GM12878 (cell line): ENCODE measurements around the gene ITPR2. TPM values are rescaled to one million over a fixed set of nuclear protein-coding genes. Genes with fewer than 3 reads are reported as not detected.

Source experiments
- ATF2 ChIP-seq: IDR thresholded peaks from 2 replicates; pipeline ENCODE4 v1.6.1; 2012; ENCODE audit warnings: low read length, inconsistent platforms
- CBX5 ChIP-seq: sonication (generic); IDR thresholded peaks from 2 replicates; pipeline ENCODE4 v1.6.1; 2016; ENCODE audit warnings: low read depth, moderate library complexity, mild to moderate bottlenecking, inconsistent platforms
- CHD4 ChIP-seq: fragments of 200-600 bp; sonication (generic); IDR thresholded peaks from 2 replicates; pipeline ENCODE4 v1.6.1; 2016; ENCODE audit warnings: mild to moderate bottlenecking
- EED ChIP-seq: sonication (generic); IDR thresholded peaks from 2 replicates; pipeline ENCODE4 v1.6.1; 2016; ENCODE audit warnings: antibody characterized with exemption, low read depth
- EP300 ChIP-seq, 2 experiments: fragments of 150-350 bp in 1 of 2; IDR thresholded peaks; 2 replicates each; pipeline ENCODE4 v1.6.1; 2011 to 2012; ENCODE audit warnings: low read depth in 2 of 2, low read length in 2 of 2, borderline replicate concordance in 1 of 2, improper control_type of control experiment in 1 of 2, inconsistent platforms in 1 of 2; ENCODE audit not compliant: control insufficient read depth in 1 of 2
- ESRRA ChIP-seq: IDR thresholded peaks from 2 replicates; pipeline ENCODE4 v1.6.1; 2012; ENCODE audit warnings: mild to moderate bottlenecking, low read length, improper control_type of control experiment
- FOXM1 ChIP-seq: IDR thresholded peaks from 2 replicates; pipeline ENCODE4 v1.6.1; 2012; ENCODE audit warnings: low read depth, mild to moderate bottlenecking, inconsistent platforms, low read length, moderate library complexity
- GABPA ChIP-seq: IDR thresholded peaks from 2 replicates; pipeline ENCODE4 v1.6.1; 2014; ENCODE audit warnings: antibody characterized with exemption, low read depth, mild to moderate bottlenecking, inconsistent platforms
- IKZF2 ChIP-seq, 2 experiments: fragments of 450-650 bp; IDR thresholded peaks; 2 replicates each; pipeline ENCODE4 v1.6.1; 2017; ENCODE audit warnings: mild to moderate bottlenecking in 2 of 2, moderate library complexity in 2 of 2
- JUNB ChIP-seq: IDR thresholded peaks from 2 replicates; pipeline ENCODE4 v1.6.1; 2016; ENCODE audit warnings: antibody characterized with exemption, mild to moderate bottlenecking
- KLF5 ChIP-seq: fragments of 450-650 bp; IDR thresholded peaks from 2 replicates; pipeline ENCODE4 v1.6.1; 2014; ENCODE audit warnings: mild to moderate bottlenecking; ENCODE audit not compliant: partially characterized antibody
- MTA2 ChIP-seq: fragments of 450-650 bp; IDR thresholded peaks from 2 replicates; pipeline ENCODE4 v1.6.1; 2016; ENCODE audit warnings: low read depth, mild to moderate bottlenecking, moderate library complexity
- NBN ChIP-seq: fragments of 450-650 bp; IDR thresholded peaks from 2 replicates; pipeline ENCODE4 v1.6.1; 2016
- NRF1 ChIP-seq: conservative IDR thresholded peaks from 2 replicates; pipeline ENCODE4 v1.6.1; 2011; ENCODE audit warnings: mild to moderate bottlenecking, low read depth, low read length, improper control_type of control experiment
- PAX8 ChIP-seq: fragments of 450-650 bp; IDR thresholded peaks from 2 replicates; pipeline ENCODE4 v1.6.1; 2017; ENCODE audit warnings: mild to moderate bottlenecking, moderate library complexity
- RAD51 ChIP-seq: fragments of 450-650 bp; IDR thresholded peaks from 2 replicates; pipeline ENCODE4 v1.6.1; 2016; ENCODE audit warnings: moderate library complexity, mild to moderate bottlenecking, inconsistent platforms
- RELB ChIP-seq: fragments of 450-650 bp; IDR thresholded peaks from 2 replicates; pipeline ENCODE4 v1.6.1; 2017; ENCODE audit warnings: low read depth, mild to moderate bottlenecking, moderate library complexity
- RFX5 ChIP-seq: IDR thresholded peaks from 2 replicates; pipeline ENCODE4 v1.6.1; 2011; ENCODE audit warnings: low read depth, low read length, improper control_type of control experiment
- SMC3 ChIP-seq: IDR thresholded peaks from 2 replicates; pipeline ENCODE4 v1.6.1; 2011; ENCODE audit warnings: low read length, improper control_type of control experiment, borderline replicate concordance
- TARDBP ChIP-seq: IDR thresholded peaks from 2 replicates; pipeline ENCODE4 v1.6.1; 2016; ENCODE audit warnings: borderline replicate concordance
- TBL1XR1 ChIP-seq: IDR thresholded peaks from 2 replicates; pipeline ENCODE4 v1.6.1; 2012; ENCODE audit warnings: low read depth, low read length, improper control_type of control experiment
- polyA plus RNA-seq, 11 experiments: library from polyadenylated mRNA; depleted of rRNA in 4 of 11; unstranded in 6 of 11; stranded (reverse) in 5 of 11; fragments of >200 nt; fragmentation: Nextera tagmentation in 4 of 11; fragmentation: Illumina TruSeq in 1 of 11; extraction: Ambion mirVana in 4 of 11; extraction: Trizol in 1 of 11; gene quantifications; 1 replicate in 1 of 11; 2 replicates in 10 of 11; pipeline versions ENCODE4 v1.2.1 to v1.2.3, GENCODE V29; 2011 to 2016; ENCODE audit warnings: inconsistent platforms in 2 of 11, missing spikeins in 2 of 11, low read depth in 1 of 11
- total RNA-seq, 4 experiments: library from RNA; depleted of rRNA in 3 of 4; stranded (reverse); fragments of >200 nt in 3 of 4; fragmentation: Illumina TruSeq in 1 of 4; extraction: Trizol in 1 of 4; gene quantifications; 2 replicates each; pipeline versions ENCODE4 v1.2.1 to v1.2.3, GENCODE V29; 2013 to 2021
- TF ChIP-seq, protein P1 (sequence below): IDR thresholded peaks from 2 replicates; pipeline ENCODE4 v1.6.1; 2012; ENCODE audit warnings: mild to moderate bottlenecking, low read depth, low read length
- TF ChIP-seq, protein P2 (sequence below): IDR thresholded peaks from 2 replicates; pipeline ENCODE4 v1.6.1; 2011; ENCODE audit warnings: mild to moderate bottlenecking, low read depth, low read length, moderate library complexity; ENCODE audit not compliant: insufficient replicate concordance

ITPR2 gene
- total and polyA plus RNA-seq, 10 of the 15 experiments (the other 5 are each of a cell fraction or from before 2014, with no cell fraction given), result 7.5 to 76.2 (median 47.1) TPM

GRCh38 chr12:26791301-26791791 is 41.6 kb downstream of the ITPR2 start (continued):
- TF ChIP-seq RELB (peak; percentile 82), GABPA (no peak), JUNB (peak; percentile 61), KLF5 (no peak), EED (0 out of 2 replicates have a peak, but pooled peaks have one; percentile 54), ATF2 (peak; percentile 69), NRF1 (no peak), NBN (0 out of 2 replicates have a peak, but pooled peaks have one; percentile 30), PAX8 (no peak), CBX5 (peak; percentile 47; the same call in 1 of the 2 replicates), MTA2 (peak; percentile 58), TARDBP (no peak), SMC3 (no peak), FOXM1 (peak; percentile 37; the same call in 1 of the 2 replicates), EP300 (IDR thresholded peaks at IDR 0.05; ENCODE audit: borderline replicate concordance in 1 of 2, control insufficient read depth in 1 of 2, low read depth in 2 of 2, low read length in 2 of 2) (peak in 1 of 2 experiments; percentile 46; a peak in 1 of 4 replicates), CHD4 (0 out of 2 replicates have a peak, but pooled peaks have one; percentile 80), RFX5 (no peak), RAD51 (no peak), IKZF2 (IDR thresholded peaks at IDR 0.05) (peak; percentile 87 to 89), TBL1XR1 (no peak), ESRRA (no peak)
- TF ChIP-seq, protein P1, sequence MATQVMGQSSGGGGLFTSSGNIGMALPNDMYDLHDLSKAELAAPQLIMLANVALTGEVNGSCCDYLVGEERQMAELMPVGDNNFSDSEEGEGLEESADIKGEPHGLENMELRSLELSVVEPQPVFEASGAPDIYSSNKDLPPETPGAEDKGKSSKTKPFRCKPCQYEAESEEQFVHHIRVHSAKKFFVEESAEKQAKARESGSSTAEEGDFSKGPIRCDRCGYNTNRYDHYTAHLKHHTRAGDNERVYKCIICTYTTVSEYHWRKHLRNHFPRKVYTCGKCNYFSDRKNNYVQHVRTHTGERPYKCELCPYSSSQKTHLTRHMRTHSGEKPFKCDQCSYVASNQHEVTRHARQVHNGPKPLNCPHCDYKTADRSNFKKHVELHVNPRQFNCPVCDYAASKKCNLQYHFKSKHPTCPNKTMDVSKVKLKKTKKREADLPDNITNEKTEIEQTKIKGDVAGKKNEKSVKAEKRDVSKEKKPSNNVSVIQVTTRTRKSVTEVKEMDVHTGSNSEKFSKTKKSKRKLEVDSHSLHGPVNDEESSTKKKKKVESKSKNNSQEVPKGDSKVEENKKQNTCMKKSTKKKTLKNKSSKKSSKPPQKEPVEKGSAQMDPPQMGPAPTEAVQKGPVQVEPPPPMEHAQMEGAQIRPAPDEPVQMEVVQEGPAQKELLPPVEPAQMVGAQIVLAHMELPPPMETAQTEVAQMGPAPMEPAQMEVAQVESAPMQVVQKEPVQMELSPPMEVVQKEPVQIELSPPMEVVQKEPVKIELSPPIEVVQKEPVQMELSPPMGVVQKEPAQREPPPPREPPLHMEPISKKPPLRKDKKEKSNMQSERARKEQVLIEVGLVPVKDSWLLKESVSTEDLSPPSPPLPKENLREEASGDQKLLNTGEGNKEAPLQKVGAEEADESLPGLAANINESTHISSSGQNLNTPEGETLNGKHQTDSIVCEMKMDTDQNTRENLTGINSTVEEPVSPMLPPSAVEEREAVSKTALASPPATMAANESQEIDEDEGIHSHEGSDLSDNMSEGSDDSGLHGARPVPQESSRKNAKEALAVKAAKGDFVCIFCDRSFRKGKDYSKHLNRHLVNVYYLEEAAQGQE, result no peak
- TF ChIP-seq, protein P2, sequence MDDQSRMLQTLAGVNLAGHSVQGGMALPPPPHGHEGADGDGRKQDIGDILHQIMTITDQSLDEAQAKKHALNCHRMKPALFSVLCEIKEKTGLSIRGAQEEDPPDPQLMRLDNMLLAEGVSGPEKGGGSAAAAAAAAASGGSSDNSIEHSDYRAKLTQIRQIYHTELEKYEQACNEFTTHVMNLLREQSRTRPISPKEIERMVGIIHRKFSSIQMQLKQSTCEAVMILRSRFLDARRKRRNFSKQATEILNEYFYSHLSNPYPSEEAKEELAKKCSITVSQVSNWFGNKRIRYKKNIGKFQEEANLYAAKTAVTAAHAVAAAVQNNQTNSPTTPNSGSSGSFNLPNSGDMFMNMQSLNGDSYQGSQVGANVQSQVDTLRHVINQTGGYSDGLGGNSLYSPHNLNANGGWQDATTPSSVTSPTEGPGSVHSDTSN, result no peak
